Activated CD4-positive, alpha-beta memory T cell treated with anti-CD3 and anti-CD28 coated beads, Interleukin-2, amount 10 ng/mL, durations not matched to agents 7 days and 5 days (primary cell): ENCODE results near the gene SYNCRIP. TPM values are rescaled to one million over a fixed set of nuclear protein-coding genes. Genes with fewer than 3 reads are reported as not detected.

Source experiments
- CTCF ChIA-PET: fragments of 350-600 bp; sonication (Branson Sonifier 250); formaldehyde crosslinking; loops from one replicate; lab custom pipeline; 2021; ENCODE audit warnings: antibody characterized with exemption, inconsistent platforms; lab: Charles Lee
- POLR2A ChIA-PET: fragments of 350-600 bp; sonication (Branson Sonifier 250); formaldehyde crosslinking; loops from one replicate; lab custom pipeline; 2021; ENCODE audit warnings: antibody characterized with exemption; lab: Charles Lee
- DNase-seq: peaks from one replicate; pipeline ENCODE4 v3.0.0-alpha.2; 2020
- H3K27ac Mint-ChIP-seq: one replicate; pipeline ENCODE4 v1.8.0; 2021; ENCODE audit warnings: mild to moderate bottlenecking, mixed read lengths
- H3K27me3 Mint-ChIP-seq: one replicate; pipeline ENCODE4 v1.8.0; 2021; ENCODE audit warnings: mixed read lengths
- H3K36me3 Mint-ChIP-seq: one replicate; pipeline ENCODE4 v1.8.0; 2021; ENCODE audit warnings: low read depth, mixed read lengths
- H3K4me1 Mint-ChIP-seq: one replicate; pipeline ENCODE4 v1.8.0; 2021; ENCODE audit warnings: mixed read lengths
- H3K4me3 Mint-ChIP-seq: one replicate; pipeline ENCODE4 v1.8.0; 2021; ENCODE audit warnings: mild to moderate bottlenecking, mixed read lengths
- H3K9me3 Mint-ChIP-seq: one replicate; pipeline ENCODE4 v1.8.0; 2021; ENCODE audit warnings: mixed read lengths
- total RNA-seq, 2 experiments: library from RNA; stranded (reverse); gene quantifications; one replicate each; pipeline ENCODE4 v1.2.3, GENCODE V29; 2021

Gene SYNCRIP
- total RNA-seq, 2 experiments from 2014 or later = 100.0 to 101 TPM

- no peak overlapping the region for H3K27ac Mint-ChIP-seq
These were observed 22.4 kb downstream of the SYNCRIP start for GRCh38 chr6:85620308-85620707.

GRCh38 chr6:85614780-85615179, 27.9 kb downstream of the SYNCRIP start:
- CTCF ChIA-PET = no interaction called here
- POLR2A ChIA-PET = interaction anchor here (0.9 to 1.1 kb wide), 2 partner anchors 25 to 64 kb away, joined by 3 read pairs; no protein-coding TSS in a partner anchor
- H3K27ac Mint-ChIP-seq = peak overlapping the region; percentile 10

More at GRCh38 chr6:85620308-85620707, 22.4 kb downstream of the SYNCRIP start:
- Mint-ChIP-seq H3K36me3 (peaks cover 87% of the 10 kb centered on the region), H3K27me3 (no peaks in the 10 kb centered on the region), H3K9me3 (no peaks in the 10 kb centered on the region), H3K4me1 (peaks cover 23% of the 10 kb centered on the region), H3K4me3 (no peak overlapping the region)
- POLR2A ChIA-PET = interaction anchor here (1.0 to 1.3 kb wide), 3 partner anchors 54 to 58 kb away, joined by 3 to 4 read pairs (median 4); no protein-coding TSS in a partner anchor
- CTCF ChIA-PET = no interaction called here
- no peak for DNase-seq

DNA sequence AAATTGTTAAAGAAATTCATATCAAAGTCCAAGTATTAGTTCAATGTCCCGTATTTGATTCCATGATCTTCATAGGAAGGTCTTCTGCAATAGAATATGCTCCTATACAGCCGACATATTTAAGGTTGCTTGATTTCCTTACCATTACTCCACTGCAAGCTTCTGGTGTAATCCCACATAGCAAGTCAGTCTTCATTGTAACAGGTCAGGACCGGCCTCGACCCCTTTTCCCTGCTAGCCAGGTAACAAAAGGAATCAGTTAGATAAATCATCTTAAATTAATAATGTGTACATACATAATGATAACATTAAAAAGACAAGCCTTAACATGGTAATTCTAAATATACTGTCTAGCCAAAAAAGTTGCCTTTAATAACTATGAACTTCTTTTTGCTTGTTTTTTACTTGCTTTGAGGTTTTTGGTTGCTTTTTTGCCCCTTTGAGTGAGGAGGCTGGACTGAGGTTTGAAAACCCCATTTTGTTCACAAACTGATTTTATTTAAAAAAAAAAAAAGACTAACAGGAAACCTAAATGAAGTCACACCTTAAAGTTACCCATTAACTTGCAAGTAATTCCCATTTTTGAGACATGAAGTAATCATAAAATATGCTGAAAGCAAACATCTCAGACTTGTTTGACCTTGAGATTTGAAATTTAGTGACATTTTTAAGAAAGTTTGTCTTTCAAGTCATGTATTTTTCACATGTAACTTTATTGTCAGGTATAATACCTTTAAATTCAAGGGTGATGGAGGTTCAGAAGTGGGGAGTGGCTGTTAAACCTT, 29.8 kb downstream of the SYNCRIP start:
- Mint-ChIP-seq H3K9me3 (no peaks in the 10 kb centered on the region), H3K27me3 (no peaks in the 10 kb centered on the region), H3K4me3 (no peak overlapping the region), H3K36me3 (peaks cover 75% of the 10 kb centered on the region), H3K27ac (no peak overlapping the region), H3K4me1 (peaks cover 12% of the 10 kb centered on the region)
- POLR2A ChIA-PET = interaction anchor here (1.0 to 2.1 kb wide), 9 partner anchors 11 to 65 kb away, joined by 3 to 12 read pairs (median 4); partner anchors contain the start of genes SNX14 and SYNCRIP
- CTCF ChIA-PET = no interaction called here
- no peak for DNase-seq

More at GRCh38 chr6:85614780-85615179, 27.9 kb downstream of the SYNCRIP start:
- Mint-ChIP-seq H3K4me1 (peaks cover 13% of the 10 kb centered on the region), H3K4me3 (no peak overlapping the region), H3K27me3 (no peaks in the 10 kb centered on the region), H3K9me3 (no peaks in the 10 kb centered on the region), H3K36me3 (peaks cover 79% of the 10 kb centered on the region)
- DNase-seq = no peak

GRCh38 chr6:85610182-85610895, 32.3 kb downstream of the SYNCRIP start:
- H3K4me1 Mint-ChIP-seq = peaks cover 12% of the 10 kb centered on the region
- no peak overlapping the region for H3K27ac Mint-ChIP-seq
- H3K36me3 Mint-ChIP-seq = peaks cover 66% of the 10 kb centered on the region
- DNase-seq = no peak
- CTCF ChIA-PET = interaction anchor here (1.2 to 1.8 kb wide), 2 partner anchors 28 to 29 kb away, joined by 3 to 5 read pairs; no protein-coding TSS in a partner anchor
- no peak overlapping the region for H3K4me3 Mint-ChIP-seq
- no peaks in the 10 kb centered on the region for H3K27me3 Mint-ChIP-seq
- POLR2A ChIA-PET = interaction anchor here (1.1 to 4.2 kb wide), 7 partner anchors 14 to 68 kb away, joined by 3 to 15 read pairs (median 6); partner anchors contain the start of genes SNX14 and SYNCRIP
- H3K9me3 Mint-ChIP-seq = no peaks in the 10 kb centered on the region

GRCh38 chr6:85602100-85602499, 40.6 kb downstream of the SYNCRIP start:
- H3K4me3 Mint-ChIP-seq = no peak overlapping the region
- peaks cover 9% of the 10 kb centered on the region for H3K36me3 Mint-ChIP-seq
- no peak overlapping the region for H3K27ac Mint-ChIP-seq
- ChIA-PET POLR2A (interaction anchor here (1.0 to 2.9 kb wide), 4 partner anchors 8 to 144 kb away, joined by 3 to 14 read pairs (median 7); partner anchors contain the start of gene SNX14), CTCF (no interaction called here)
- no peak for DNase-seq
- no peaks in the 10 kb centered on the region for H3K4me1 Mint-ChIP-seq
- no peaks in the 10 kb centered on the region for H3K27me3 Mint-ChIP-seq
- no peaks in the 10 kb centered on the region for H3K9me3 Mint-ChIP-seq

DNA sequence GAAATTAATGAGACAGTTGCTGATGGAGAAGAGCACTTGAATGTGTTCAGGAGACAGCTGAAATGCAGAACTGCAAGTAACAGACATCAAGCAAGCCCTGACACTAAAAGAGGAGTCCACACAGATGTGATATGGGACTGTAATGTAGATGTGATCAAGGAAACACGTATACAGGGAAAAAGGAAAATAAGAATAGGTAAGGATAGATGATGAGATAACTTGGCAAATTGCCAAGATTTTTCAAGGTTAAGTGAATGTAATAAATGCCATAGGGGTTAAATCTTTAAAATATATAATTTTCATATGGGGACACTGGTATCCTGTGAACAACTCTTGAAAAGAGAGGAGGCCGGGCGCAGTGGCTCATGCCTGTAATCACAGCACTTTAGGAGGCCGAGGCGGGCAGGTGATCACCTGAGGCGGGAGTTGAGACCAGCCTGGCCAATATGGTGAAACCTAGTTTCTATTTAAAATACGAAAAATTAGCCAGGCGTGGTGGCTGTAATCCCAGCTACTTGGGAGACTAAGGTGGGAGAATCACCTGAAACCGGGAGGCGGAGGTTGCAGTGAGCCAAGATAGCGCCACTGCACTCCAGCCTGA, 41.9 kb downstream of the SYNCRIP start:
- Mint-ChIP-seq H3K4me3 (no peak overlapping the region), H3K4me1 (no peaks in the 10 kb centered on the region), H3K27ac (no peak overlapping the region), H3K27me3 (no peaks in the 10 kb centered on the region), H3K9me3 (no peaks in the 10 kb centered on the region), H3K36me3 (peaks cover 9% of the 10 kb centered on the region)
- ChIA-PET POLR2A (interaction anchor here (1.2 to 2.9 kb wide), 6 partner anchors 7 to 77 kb away, joined by 3 to 14 read pairs (median 6); partner anchors contain the start of genes SNX14 and SYNCRIP), CTCF (no interaction called here)
- no peak for DNase-seq

- ChIA-PET CTCF (interaction anchor here (1.4 to 2.2 kb wide), 2 partner anchors 84 to 112 kb away, joined by 4 to 10 read pairs; no protein-coding TSS in a partner anchor), POLR2A (interaction anchor here (0.7 to 5.5 kb wide), 11 partner anchors 8 to 145 kb away, joined by 3 to 141 read pairs (median 11); partner anchors contain the start of genes NT5E and SYNCRIP)
- Mint-ChIP-seq H3K4me3 (peak overlapping the region; percentile 84), H3K27ac (peak overlapping the region; percentile 90), H3K4me1 (peaks cover 28% of the 10 kb centered on the region), H3K36me3 (peaks cover 35% of the 10 kb centered on the region), H3K27me3 (no peaks in the 10 kb centered on the region), H3K9me3 (peaks cover 5% of the 10 kb centered on the region)
- DNase-seq = no peak
These were observed 48.3 kb downstream of the SYNCRIP start for GRCh38 chr6:85594197-85594930.

- Mint-ChIP-seq H3K4me3 (peak within 1 kb of the TSS; percentile 84), H3K36me3 (peaks cover 40% of the 10 kb centered on the region), H3K9me3 (peaks cover 5% of the 10 kb centered on the region), H3K27ac (peak within 1 kb of the TSS; percentile 90), H3K27me3 (no peaks in the 10 kb centered on the region), H3K4me1 (peaks cover 28% of the 10 kb centered on the region)
- ChIA-PET CTCF (interaction anchor here (0.7 to 2.2 kb wide), 6 partner anchors 22 to 239 kb away, joined by 3 to 10 read pairs (median 4); no protein-coding TSS in a partner anchor), POLR2A (interaction anchor here (0.7 to 5.5 kb wide), 19 partner anchors 9 to 144 kb away, joined by 3 to 141 read pairs (median 4); partner anchors contain the start of genes NT5E and SYNCRIP)
- DNase-seq = peak; percentile 81
These were observed 49.1 kb downstream of the SYNCRIP start, which contains the start of gene SNX14 for GRCh38 chr6:85593438-85594196. SNX14 (minus strand) TSS chr6:85593858; CDS start chr6:85593718, 140 bp downstream.

DNA sequence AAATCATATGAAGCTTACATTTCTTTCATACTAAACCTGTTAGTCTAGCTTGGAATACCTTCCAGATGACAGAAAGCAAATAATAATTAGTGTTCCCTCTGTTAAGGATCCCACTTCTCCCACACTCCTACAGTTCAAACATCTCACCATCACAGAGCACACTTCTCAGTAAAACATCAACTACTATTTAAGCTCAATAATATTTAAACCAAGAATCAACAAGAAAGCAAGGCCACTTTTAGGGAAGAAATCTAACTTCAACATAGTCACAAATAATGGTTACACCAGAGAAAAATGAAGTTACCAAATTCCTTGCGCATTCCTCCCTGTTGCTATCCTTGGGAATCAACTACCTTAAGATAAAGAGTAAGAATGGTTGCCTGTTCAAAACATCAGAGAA, 50.7 kb downstream of the SYNCRIP start:
- peaks cover 28% of the 10 kb centered on the region for H3K4me1 Mint-ChIP-seq
- DNase-seq = no peak
- ChIA-PET CTCF (no interaction called here), POLR2A (interaction anchor here (1.4 to 5.5 kb wide), 4 partner anchors 50 to 97 kb away, joined by 5 to 141 read pairs (median 61); partner anchors contain the start of gene SYNCRIP)
- peak overlapping the region; percentile 90 for H3K27ac Mint-ChIP-seq
- H3K27me3 Mint-ChIP-seq = no peaks in the 10 kb centered on the region
- H3K36me3 Mint-ChIP-seq = peaks cover 42% of the 10 kb centered on the region
- peaks cover 5% of the 10 kb centered on the region for H3K9me3 Mint-ChIP-seq
- peak overlapping the region; percentile 84 for H3K4me3 Mint-ChIP-seq

DNA sequence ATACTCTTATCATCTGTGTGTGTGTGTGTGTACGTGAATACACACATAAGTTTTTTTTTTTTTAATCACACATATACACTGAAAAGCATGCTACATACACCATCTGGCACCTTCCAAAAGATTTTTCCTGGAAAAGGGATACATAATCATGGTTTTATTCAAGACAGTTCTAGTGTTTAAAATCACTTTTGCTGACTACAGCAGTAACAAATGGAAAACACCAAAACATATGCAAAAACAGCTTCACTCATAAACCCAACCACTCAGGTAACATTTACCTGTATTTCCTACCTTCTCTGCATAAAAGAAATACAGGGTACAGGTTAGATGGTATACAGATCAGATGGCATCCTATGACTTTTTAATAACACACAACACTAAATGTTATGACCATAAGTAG, 51.5 kb downstream of the SYNCRIP start:
- ChIA-PET POLR2A (interaction anchor here (1.3 to 4.1 kb wide), 2 partner anchors 51 to 87 kb away, joined by 3 to 97 read pairs; partner anchors contain the start of gene SYNCRIP), CTCF (no interaction called here)
- Mint-ChIP-seq H3K27ac (no peak overlapping the region), H3K4me1 (peaks cover 28% of the 10 kb centered on the region), H3K9me3 (peaks cover 5% of the 10 kb centered on the region), H3K27me3 (no peaks in the 10 kb centered on the region), H3K36me3 (peaks cover 45% of the 10 kb centered on the region), H3K4me3 (peak overlapping the region; percentile 12)
- DNase-seq = no peak

GRCh38 chr6:85585741-85586140, 56.9 kb downstream of the SYNCRIP start:
- no peak overlapping the region for H3K4me3 Mint-ChIP-seq
- CTCF ChIA-PET = no interaction called here
- peaks cover 71% of the 10 kb centered on the region for H3K36me3 Mint-ChIP-seq
- DNase-seq = no peak
- peaks cover 38% of the 10 kb centered on the region for H3K9me3 Mint-ChIP-seq
- peaks cover 5% of the 10 kb centered on the region for H3K4me1 Mint-ChIP-seq
- no peak overlapping the region for H3K27ac Mint-ChIP-seq
- no peaks in the 10 kb centered on the region for H3K27me3 Mint-ChIP-seq
- POLR2A ChIA-PET = interaction anchor here (1.6 kb wide), 1 partner anchor 7 kb away, joined by 4 read pairs; no protein-coding TSS in a partner anchor
